WTC11 (cell line): ENCODE data around the gene WAC. TPM values are rescaled to one million over a fixed set of nuclear protein-coding genes. Genes with fewer than 3 reads are reported as not detected.

Source experiments
- ATAC-seq: fragments of 200-7000 bp; cut with Tn5 transposase; 2 replicates; pipeline ENCODE4 v1.10.0; 2021; ENCODE audit warnings: mild to moderate bottlenecking, moderate library complexity
- CTCF ChIA-PET: fragments of 300-600 bp; sonication (Branson Sonifier 250); formaldehyde crosslinking; loops from one replicate; lab custom pipeline; 2021; ENCODE audit warnings: antibody characterized with exemption; lab: Charles Lee
- POLR2A ChIA-PET: fragments of 350-600 bp; sonication (Branson Sonifier 250); formaldehyde crosslinking; loops from one replicate; lab custom pipeline; 2021; ENCODE audit warnings: antibody characterized with exemption; lab: Charles Lee
- DNase-seq: peaks from one replicate; pipeline ENCODE4 v3.0.0; 2021; ENCODE audit warnings: low spot score
- H3K27ac Mint-ChIP-seq: 2 replicates; pipeline ENCODE4 v1.8.0; 2021; ENCODE audit warnings: mixed read lengths
- H3K27me3 Mint-ChIP-seq: 2 replicates; pipeline ENCODE4 v1.8.0; 2021; ENCODE audit warnings: low read depth, mild to moderate bottlenecking, moderate library complexity, mixed read lengths
- H3K36me3 Mint-ChIP-seq: 2 replicates; pipeline ENCODE4 v1.8.0; 2021; ENCODE audit warnings: mixed read lengths
- H3K4me1 Mint-ChIP-seq: 2 replicates; pipeline ENCODE4 v1.8.0; 2022; ENCODE audit warnings: mixed read lengths
- H3K4me3 Mint-ChIP-seq: 2 replicates; pipeline ENCODE4 v1.8.0; 2021; ENCODE audit warnings: mild to moderate bottlenecking, moderate library complexity, mixed read lengths
- H3K9me3 Mint-ChIP-seq: 2 replicates; pipeline ENCODE4 v1.8.0; 2021; ENCODE audit warnings: mixed read lengths
- AR ChIP-seq: fragments of 250-450 bp; sonication (Bioruptor Pico); IDR thresholded peaks from 2 replicates; pipeline ENCODE4 v1.9.0; 2021; ENCODE audit warnings: mild to moderate bottlenecking
- ARID4B ChIP-seq: sonication (generic); formaldehyde crosslinking; IDR thresholded peaks from 2 replicates; pipeline ENCODE4 v1.8.0; 2023; ENCODE audit warnings: missing genetic modification reagents, mild to moderate bottlenecking, borderline replicate concordance
- CREM ChIP-seq: sonication (generic); formaldehyde crosslinking; IDR thresholded peaks from 2 replicates; pipeline ENCODE4 v1.8.1; 2022; ENCODE audit warnings: mild to moderate bottlenecking, missing genetic modification reagents, moderate library complexity
- ERG ChIP-seq: fragments of 250-450 bp; sonication (Bioruptor Pico); IDR thresholded peaks from 2 replicates; pipeline ENCODE4 v1.8.0; 2021; ENCODE audit warnings: mild to moderate bottlenecking
- FOXP1 ChIP-seq: sonication (generic); formaldehyde crosslinking; IDR thresholded peaks from 2 replicates; pipeline ENCODE4 v1.8.0; 2022; ENCODE audit warnings: missing genetic modification reagents, mild to moderate bottlenecking, moderate library complexity, borderline replicate concordance
- GABPB1 ChIP-seq: sonication (generic); formaldehyde crosslinking; IDR thresholded peaks from 2 replicates; pipeline ENCODE4 v1.8.1; 2023; ENCODE audit warnings: mild to moderate bottlenecking, missing genetic modification reagents
- GRHL2 ChIP-seq: fragments of 250-450 bp; sonication (Bioruptor Pico); IDR thresholded peaks from 2 replicates; pipeline ENCODE4 v1.8.0; 2022; ENCODE audit warnings: mild to moderate bottlenecking, moderate library complexity; ENCODE audit not compliant: insufficient replicate concordance, severe bottlenecking
- GTF2I ChIP-seq: fragments of 250-450 bp; sonication (Bioruptor Pico); conservative IDR thresholded peaks from 2 replicates; pipeline ENCODE4 v1.4.0; 2021; ENCODE audit warnings: mild to moderate bottlenecking
- MYBL2 ChIP-seq: sonication (generic); formaldehyde crosslinking; IDR thresholded peaks from 2 replicates; pipeline ENCODE4 v1.8.1; 2023; ENCODE audit warnings: mild to moderate bottlenecking, moderate library complexity, missing genetic modification reagents
- NFATC4 ChIP-seq: fragments of 250-450 bp; sonication (Bioruptor Pico); IDR thresholded peaks from 2 replicates; pipeline ENCODE4 v1.9.0; 2021; ENCODE audit warnings: mild to moderate bottlenecking
- PRRX2 ChIP-seq: fragments of 250-450 bp; sonication (Bioruptor Pico); IDR thresholded peaks from 2 replicates; pipeline ENCODE4 v1.8.0; 2021; ENCODE audit warnings: mild to moderate bottlenecking
- TEAD4 ChIP-seq: sonication (generic); formaldehyde crosslinking; IDR thresholded peaks from 2 replicates; pipeline ENCODE4 v1.8.0; 2022; ENCODE audit warnings: mild to moderate bottlenecking, missing genetic modification reagents
- USF1 ChIP-seq: sonication (generic); formaldehyde crosslinking; IDR thresholded peaks from 2 replicates; pipeline ENCODE4 v1.8.0; 2022; ENCODE audit warnings: mild to moderate bottlenecking, missing genetic modification reagents
- ZBTB43 ChIP-seq: sonication (generic); formaldehyde crosslinking; IDR thresholded peaks from 2 replicates; pipeline ENCODE4 v1.8.1; 2023; ENCODE audit warnings: mild to moderate bottlenecking, missing genetic modification reagents
- ZMAT4 ChIP-seq: fragments of 250-450 bp; sonication (Bioruptor Pico); IDR thresholded peaks from 2 replicates; pipeline ENCODE4 v1.9.0; 2021; ENCODE audit warnings: mild to moderate bottlenecking
- ZNF512 ChIP-seq: sonication (generic); formaldehyde crosslinking; IDR thresholded peaks from 2 replicates; pipeline ENCODE4 v1.8.1; 2022; ENCODE audit warnings: missing genetic modification reagents, borderline replicate concordance
- total RNA-seq: library from RNA; stranded (reverse); gene quantifications from 3 replicates; pipeline ENCODE4 v1.2.3, GENCODE V29; 2021

WAC gene
- total RNA-seq, 1 experiment from 2014 or later: 108 TPM

- no peak for TF ChIP-seq ZNF512 (CRISPR knock-in tag)
Measured at GRCh38 chr10:28631896-28632583, 99.1 kb downstream of the WAC start (continued).

- POLR2A ChIA-PET: no interaction called here
- CTCF ChIA-PET: interaction anchor here (0.6 kb wide), 1 partner anchor 10 kb away, joined by 3 read pairs; no protein-coding TSS in a partner anchor
- Mint-ChIP-seq H3K27ac (no peak overlapping the region), H3K27me3 (no peaks in the 10 kb centered on the region; the same call in 1 of the 2 replicates), H3K9me3 (no peaks in the 10 kb centered on the region), H3K36me3 (no peaks in the 10 kb centered on the region), H3K4me3 (no peak overlapping the region), H3K4me1 (no peaks in the 10 kb centered on the region)
- no peak for ATAC-seq
- no peak for DNase-seq
- TF ChIP-seq USF1 (CRISPR knock-in tag) (no peak), GTF2I (CRISPR knock-in tag) (no peak), NFATC4 (CRISPR knock-in tag) (no peak), ZBTB43 (CRISPR knock-in tag) (no peak), MYBL2 (CRISPR knock-in tag) (no peak), GABPB1 (no peak), ARID4B (no peak), ERG (no peak), ZMAT4 (no peak), CREM (no peak), FOXP1 (CRISPR knock-in tag) (no peak), TEAD4 (CRISPR knock-in tag) (no peak), PRRX2 (CRISPR knock-in tag) (no peak), GRHL2 (no peak), AR (CRISPR knock-in tag) (no peak)
Measured at GRCh38 chr10:28632584-28632945, 99.6 kb downstream of the WAC start.
